A549 (cell line): ENCODE data around the gene NFRKB.

ENCODE experiments used
- EP300 ChIP-seq, 2 experiments: fragments of >200 bp; sonication (Bioruptor Twin); formaldehyde crosslinking; IDR thresholded peaks; 2 replicates in 1 of 2; 3 replicates in 1 of 2; pipeline ENCODE4 v1.6.1; 2016 to 2017
- MAFK ChIP-seq: fragments of 450-650 bp; IDR thresholded peaks from 2 replicates; pipeline ENCODE4 v1.6.1; 2014; ENCODE audit not compliant: partially characterized antibody
- MYC ChIP-seq: IDR thresholded peaks from 2 replicates; pipeline ENCODE4 v1.6.1; 2012; ENCODE audit warnings: mild to moderate bottlenecking, inconsistent platforms, low read length, improper control_type of control experiment, borderline replicate concordance
- NR3C1 ChIP-seq: fragments of >200 bp; sonication (Bioruptor Twin); formaldehyde crosslinking; IDR thresholded peaks from 3 replicates; pipeline ENCODE4 v1.6.1; 2017
- PHF8 ChIP-seq: fragments of 200-600 bp; sonication (generic); IDR thresholded peaks from 2 replicates; pipeline ENCODE4 v1.6.1; 2016; ENCODE audit warnings: low read depth, mild to moderate bottlenecking, antibody characterized with exemption, moderate library complexity, borderline replicate concordance
- POLR2A ChIP-seq: IDR thresholded peaks from 2 replicates; pipeline ENCODE4 v1.6.1; 2012; ENCODE audit warnings: mild to moderate bottlenecking, low read length
- RAD21 ChIP-seq, 2 experiments: fragments of >200 bp in 1 of 2; sonication (Bioruptor Twin) in 1 of 2; formaldehyde crosslinking in 1 of 2; IDR thresholded peaks in 1 of 2; conservative IDR thresholded peaks in 1 of 2; 2 replicates in 1 of 2; 3 replicates in 1 of 2; pipeline ENCODE4 v1.6.1; 2012 to 2018; ENCODE audit warnings: inconsistent platforms in 1 of 2
- RNF2 ChIP-seq: fragments of 200-600 bp; sonication (generic); IDR thresholded peaks from 2 replicates; pipeline ENCODE4 v1.6.1; 2016; ENCODE audit warnings: low read depth, mild to moderate bottlenecking, antibody characterized with exemption, moderate library complexity, borderline replicate concordance
- SMC3 ChIP-seq: fragments of >200 bp; sonication (Bioruptor Twin); formaldehyde crosslinking; IDR thresholded peaks from 3 replicates; pipeline ENCODE4 v1.6.1; 2018; ENCODE audit warnings: inconsistent platforms
- TF ChIP-seq, protein P1 (sequence below): fragments of >200 bp; sonication (Bioruptor Twin); formaldehyde crosslinking; IDR thresholded peaks from 3 replicates; pipeline ENCODE4 v1.5.1; 2016

DNA sequence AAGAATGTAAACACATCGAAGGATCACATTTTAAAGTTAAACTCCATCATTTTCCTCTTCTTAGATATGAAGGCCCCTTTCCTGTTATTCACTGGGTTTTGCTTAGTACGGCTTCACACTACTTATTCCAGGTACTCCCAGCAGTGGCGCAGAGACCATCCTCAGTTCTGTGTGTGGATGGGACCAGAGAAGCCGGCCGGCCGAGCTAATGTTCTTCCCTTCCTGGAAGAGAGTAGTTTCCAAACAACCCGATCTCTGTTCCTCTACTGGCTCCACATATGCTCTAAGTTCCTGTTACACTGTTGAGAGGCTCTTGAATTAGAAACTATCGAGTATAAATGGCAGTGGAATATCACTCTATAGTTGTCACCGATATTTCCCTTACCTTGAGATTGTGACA lies 684 bp upstream of the NFRKB start:
- TF ChIP-seq, protein P1, sequence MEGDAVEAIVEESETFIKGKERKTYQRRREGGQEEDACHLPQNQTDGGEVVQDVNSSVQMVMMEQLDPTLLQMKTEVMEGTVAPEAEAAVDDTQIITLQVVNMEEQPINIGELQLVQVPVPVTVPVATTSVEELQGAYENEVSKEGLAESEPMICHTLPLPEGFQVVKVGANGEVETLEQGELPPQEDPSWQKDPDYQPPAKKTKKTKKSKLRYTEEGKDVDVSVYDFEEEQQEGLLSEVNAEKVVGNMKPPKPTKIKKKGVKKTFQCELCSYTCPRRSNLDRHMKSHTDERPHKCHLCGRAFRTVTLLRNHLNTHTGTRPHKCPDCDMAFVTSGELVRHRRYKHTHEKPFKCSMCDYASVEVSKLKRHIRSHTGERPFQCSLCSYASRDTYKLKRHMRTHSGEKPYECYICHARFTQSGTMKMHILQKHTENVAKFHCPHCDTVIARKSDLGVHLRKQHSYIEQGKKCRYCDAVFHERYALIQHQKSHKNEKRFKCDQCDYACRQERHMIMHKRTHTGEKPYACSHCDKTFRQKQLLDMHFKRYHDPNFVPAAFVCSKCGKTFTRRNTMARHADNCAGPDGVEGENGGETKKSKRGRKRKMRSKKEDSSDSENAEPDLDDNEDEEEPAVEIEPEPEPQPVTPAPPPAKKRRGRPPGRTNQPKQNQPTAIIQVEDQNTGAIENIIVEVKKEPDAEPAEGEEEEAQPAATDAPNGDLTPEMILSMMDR: no peak
- TF ChIP-seq MAFK: no peak
- TF ChIP-seq POLR2A: no peak
- no peak for TF ChIP-seq RNF2
- TF ChIP-seq PHF8: no peak
- no peak for TF ChIP-seq SMC3
- TF ChIP-seq MYC: no peak
- no peak for TF ChIP-seq RAD21 (conservative IDR thresholded peaks at IDR 0.05 in 1 of 2, IDR thresholded peaks at IDR 0.05 in 1 of 2)
- no peak for TF ChIP-seq NR3C1
- no peak for TF ChIP-seq EP300 (IDR thresholded peaks at IDR 0.05)
